ENCODE results near the gene PPM1E.

- no peak for TF ChIP-seq CTCF (IDR thresholded peaks at IDR 0.05; ENCODE audit: insufficient read depth, low read length, poor library complexity, severe bottlenecking)
- TF ChIP-seq EZH2phosphoT487 (conservative IDR thresholded peaks at IDR 0.05; ENCODE audit: low read length): no peak
These were observed 191.8 kb downstream of the PPM1E start for GRCh38 chr17:58947411-58947810.
